Ascending aorta (tissue), 2 donors: ENCODE measurements around the gene SPACA7. TPM values are rescaled to one million over a fixed set of nuclear protein-coding genes. Genes with fewer than 3 reads are reported as not detected.

Experiments used
- DNase-seq, 2 donors: peaks; one replicate each; pipeline ENCODE4 v3.0.0-alpha.2; 2019; ENCODE audit warnings: low spot score in 2 of 2
- H3K27ac ChIP-seq, 2 donors: fragments of 200-600 bp; sonication (generic); one replicate each; pipeline ENCODE4 v1.5.1; 2016 to 2017; ENCODE audit warnings: mild to moderate bottlenecking in 1 of 2
- H3K27me3 ChIP-seq: fragments of 200-600 bp; sonication (generic); one replicate; pipeline ENCODE4 v1.5.1; 2017
- H3K36me3 ChIP-seq, 2 donors: fragments of 200-600 bp; sonication (generic); one replicate each; pipeline ENCODE4 v1.5.1; 2016
- H3K4me1 ChIP-seq, 2 donors: fragments of 200-600 bp; sonication (generic); one replicate each; pipeline ENCODE4 v1.5.1; 2016 to 2017; ENCODE audit warnings: mild to moderate bottlenecking in 1 of 2
- H3K4me3 ChIP-seq, 2 donors: fragments of 200-600 bp; sonication (generic); one replicate each; pipeline ENCODE4 v1.5.1; 2016 to 2017; ENCODE audit warnings: mild to moderate bottlenecking in 1 of 2
- H3K9me3 ChIP-seq, 2 donors: fragments of 200-600 bp; sonication (generic); one replicate each; pipeline ENCODE4 v1.5.1; 2016
- intact Hi-C: fragments of 100-400 bp; cut with DNase I; formaldehyde crosslinking; loops from one replicate; pipeline ENCODE4 v1.15.1; 2023
- total RNA-seq: library from RNA; depleted of rRNA; stranded (reverse); fragments of >200 nt; gene quantifications from one replicate; pipeline ENCODE4 v1.1.0, GENCODE V29; 2016
- TF ChIP-seq, protein P1 (sequence below), 3 experiments: fragments of 200-600 bp in 2 of 3; fragments of 450-650 bp in 1 of 3; sonication (generic) in 2 of 3; IDR thresholded peaks; one replicate each; pipeline ENCODE4 v1.5.1; 2016 to 2019; ENCODE audit warnings: antibody characterized with exemption in 3 of 3, mild to moderate bottlenecking in 1 of 3, moderate library complexity in 1 of 3

The SPACA7 gene
- total RNA-seq, 1 donor from 2014 or later = not detected

DNA sequence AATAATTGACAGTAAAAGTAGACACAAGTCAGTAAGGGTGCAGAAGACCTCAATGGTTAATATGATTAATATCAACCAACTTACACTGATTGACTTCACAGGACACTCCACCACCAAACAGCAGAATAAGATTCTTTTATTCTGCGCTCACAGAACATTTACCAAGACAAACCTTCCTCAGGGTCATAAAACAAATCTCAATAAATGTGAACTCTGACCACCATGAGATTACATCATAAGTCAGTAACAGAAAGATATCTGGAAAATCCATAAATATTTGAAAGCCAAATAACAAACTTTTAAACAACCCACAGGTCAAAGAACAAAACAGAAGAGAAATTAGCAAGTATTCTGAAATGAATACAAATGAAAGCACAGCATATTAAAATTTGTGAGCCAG, 99.7 kb downstream of the SPACA7 start:
- no peak overlapping the region for H3K4me3 ChIP-seq
- peaks cover 6 to 9% of the 10 kb centered on the region in 2 donors for H3K9me3 ChIP-seq
- intact Hi-C loops = no loop called here
- H3K4me1 ChIP-seq = no peaks in the 10 kb centered on the region
- DNase-seq = no peak
- no peaks in the 10 kb centered on the region for H3K27me3 ChIP-seq
- H3K27ac ChIP-seq = no peak overlapping the region
- TF ChIP-seq, protein P1, sequence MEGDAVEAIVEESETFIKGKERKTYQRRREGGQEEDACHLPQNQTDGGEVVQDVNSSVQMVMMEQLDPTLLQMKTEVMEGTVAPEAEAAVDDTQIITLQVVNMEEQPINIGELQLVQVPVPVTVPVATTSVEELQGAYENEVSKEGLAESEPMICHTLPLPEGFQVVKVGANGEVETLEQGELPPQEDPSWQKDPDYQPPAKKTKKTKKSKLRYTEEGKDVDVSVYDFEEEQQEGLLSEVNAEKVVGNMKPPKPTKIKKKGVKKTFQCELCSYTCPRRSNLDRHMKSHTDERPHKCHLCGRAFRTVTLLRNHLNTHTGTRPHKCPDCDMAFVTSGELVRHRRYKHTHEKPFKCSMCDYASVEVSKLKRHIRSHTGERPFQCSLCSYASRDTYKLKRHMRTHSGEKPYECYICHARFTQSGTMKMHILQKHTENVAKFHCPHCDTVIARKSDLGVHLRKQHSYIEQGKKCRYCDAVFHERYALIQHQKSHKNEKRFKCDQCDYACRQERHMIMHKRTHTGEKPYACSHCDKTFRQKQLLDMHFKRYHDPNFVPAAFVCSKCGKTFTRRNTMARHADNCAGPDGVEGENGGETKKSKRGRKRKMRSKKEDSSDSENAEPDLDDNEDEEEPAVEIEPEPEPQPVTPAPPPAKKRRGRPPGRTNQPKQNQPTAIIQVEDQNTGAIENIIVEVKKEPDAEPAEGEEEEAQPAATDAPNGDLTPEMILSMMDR (IDR thresholded peaks at IDR 0.05) = no peak
- no peaks in the 10 kb centered on the region for H3K36me3 ChIP-seq

GRCh38 chr13:112477070-112477619, 101.0 kb downstream of the SPACA7 start:
- no peak overlapping the region for H3K4me3 ChIP-seq
- H3K27ac ChIP-seq = no peak overlapping the region
- no peaks in the 10 kb centered on the region for H3K36me3 ChIP-seq
- TF ChIP-seq, protein P1 (IDR thresholded peaks at IDR 0.05) = no peak
- peaks cover 6 to 18% of the 10 kb centered on the region in 2 donors for H3K9me3 ChIP-seq
- H3K4me1 ChIP-seq = no peaks in the 10 kb centered on the region
- no peaks in the 10 kb centered on the region for H3K27me3 ChIP-seq
- DNase-seq = no peak
- intact Hi-C loops = no loop called here

DNA sequence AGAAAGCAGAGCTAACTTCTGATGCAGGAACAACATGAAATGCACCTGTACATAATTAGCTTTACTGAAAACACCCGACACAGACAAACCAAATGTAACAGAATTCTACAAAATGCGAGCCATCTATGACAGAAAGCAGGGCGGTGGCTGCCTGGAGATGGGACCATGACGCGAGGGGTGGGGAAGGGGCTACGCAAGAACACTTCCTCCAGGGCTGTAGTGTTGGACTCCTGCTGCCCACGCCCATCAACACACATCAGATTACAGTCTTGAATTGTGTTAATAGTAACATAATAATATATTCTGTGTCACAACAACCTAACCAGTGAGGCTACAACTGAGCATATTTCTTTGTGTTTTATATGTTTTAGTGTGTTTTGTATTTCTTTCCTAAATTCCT, 103.2 kb downstream of the SPACA7 start:
- H3K27ac ChIP-seq = no peak overlapping the region
- H3K9me3 ChIP-seq = peaks cover 10 to 27% of the 10 kb centered on the region in 2 donors
- no peak overlapping the region for H3K4me3 ChIP-seq
- DNase-seq = no peak
- H3K4me1 ChIP-seq = no peaks in the 10 kb centered on the region
- H3K27me3 ChIP-seq = no peaks in the 10 kb centered on the region
- peaks cover 0 to 5% of the 10 kb centered on the region in 2 donors for H3K36me3 ChIP-seq
- intact Hi-C loops = no loop called here
- TF ChIP-seq, protein P1 (IDR thresholded peaks at IDR 0.05) = no peak

DNA sequence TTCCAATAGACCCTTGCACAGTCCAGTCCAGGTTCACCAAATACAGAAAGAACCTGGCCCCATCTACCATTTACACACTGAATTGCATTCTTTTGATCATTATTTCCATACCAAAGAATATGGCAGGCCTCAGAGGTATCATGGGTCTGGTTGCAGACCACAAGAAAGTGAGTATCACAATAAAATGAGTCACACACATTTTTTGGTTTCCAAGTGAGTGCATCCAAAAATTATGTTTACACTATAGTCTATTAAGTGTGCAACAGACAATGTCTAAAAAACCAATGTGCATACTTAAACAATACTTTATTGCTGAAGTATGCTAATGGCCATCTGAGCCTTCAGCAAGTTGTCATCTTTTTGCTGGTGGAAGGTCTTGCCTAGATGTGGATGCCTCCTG, 105.3 kb downstream of the SPACA7 start:
- Histone ChIP-seq H3K9me3 (peaks cover 10 to 27% of the 10 kb centered on the region in 2 donors), H3K27ac (no peak overlapping the region), H3K36me3 (peaks cover 13 to 21% of the 10 kb centered on the region in 2 donors), H3K4me3 (no peak overlapping the region), H3K4me1 (no peaks in the 10 kb centered on the region), H3K27me3 (no peaks in the 10 kb centered on the region)
- TF ChIP-seq, protein P1 (IDR thresholded peaks at IDR 0.05) = no peak
- DNase-seq = no peak
- intact Hi-C loops = no loop called here

DNA sequence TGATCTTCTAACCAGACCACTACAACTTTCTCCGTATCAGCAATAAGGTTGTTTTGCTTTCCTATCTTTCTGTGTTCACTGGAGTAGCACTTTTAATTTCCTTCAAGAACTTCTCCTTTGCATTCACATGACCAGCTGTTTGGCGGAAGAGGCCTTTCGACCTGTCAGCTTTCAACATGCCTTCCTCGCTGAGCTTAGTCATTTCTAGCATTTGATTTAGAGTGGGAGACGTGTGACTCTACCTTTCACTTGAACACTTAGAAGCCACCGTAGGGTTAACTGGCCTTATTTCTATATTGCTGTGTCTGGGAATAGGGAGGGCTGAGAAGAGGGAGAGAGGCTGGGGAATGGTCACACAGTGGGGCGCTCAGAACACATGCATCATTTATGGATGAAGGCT, 107.1 kb downstream of the SPACA7 start:
- H3K4me1 ChIP-seq = no peaks in the 10 kb centered on the region
- H3K36me3 ChIP-seq = peaks cover 17 to 34% of the 10 kb centered on the region in 2 donors
- no peak overlapping the region for H3K27ac ChIP-seq
- H3K4me3 ChIP-seq = no peak overlapping the region
- H3K9me3 ChIP-seq = peaks cover 10 to 27% of the 10 kb centered on the region in 2 donors
- no peak for DNase-seq
- TF ChIP-seq, protein P1 (IDR thresholded peaks at IDR 0.05) = no peak
- H3K27me3 ChIP-seq = no peaks in the 10 kb centered on the region
- intact Hi-C loops = no loop called here

Other genes starting within 250 kb of the SPACA7 start
- 22.4 TPM for gene TUBGCP3, start 211.8 kb downstream of the SPACA7 start, total RNA-seq